H1 (cell line): Measurements from ENCODE around the gene TMEM200C.

ENCODE experiments used
- BACH1 ChIP-seq: IDR thresholded peaks from 2 replicates; pipeline ENCODE4 v1.6.1; 2012; ENCODE audit warnings: low read length, improper control_type of control experiment
- CHD2 ChIP-seq: IDR thresholded peaks from 2 replicates; pipeline ENCODE4 v1.6.1; 2012; ENCODE audit warnings: low read length, improper control_type of control experiment
- CTCF ChIP-seq, 3 experiments: IDR thresholded peaks; 1 replicate in 2 of 3; 2 replicates in 1 of 3; pipeline versions ENCODE4 v1.5.1 to v1.6.1; 2011; ENCODE audit warnings: low read length in 3 of 3, mild to moderate bottlenecking in 3 of 3, inconsistent platforms in 2 of 3, low read depth in 1 of 3, moderate library complexity in 1 of 3; ENCODE audit not compliant: insufficient read depth in 1 of 3; ENCODE audit errors: control extremely low read depth in 1 of 3
- EP300 ChIP-seq, 2 experiments: IDR thresholded peaks; 1 replicate in 1 of 2; 2 replicates in 1 of 2; pipeline ENCODE4 v1.6.1; 2011 to 2012; ENCODE audit warnings: low read depth in 2 of 2, low read length in 2 of 2, mild to moderate bottlenecking in 2 of 2, borderline replicate concordance in 1 of 2, inconsistent platforms in 1 of 2, moderate library complexity in 1 of 2
- EZH2 ChIP-seq: fragments of 200-600 bp; sonication (generic); IDR thresholded peaks from 2 replicates; pipeline ENCODE4 v1.7.1; 2012; ENCODE audit warnings: low read depth, mild to moderate bottlenecking, moderate library complexity, low read length, inconsistent platforms; ENCODE audit not compliant: severe bottlenecking
- GABPA ChIP-seq: IDR thresholded peaks from 2 replicates; pipeline ENCODE4 v1.6.1; 2011; ENCODE audit warnings: mild to moderate bottlenecking, low read length, moderate library complexity, borderline replicate concordance; ENCODE audit not compliant: insufficient read depth
- JUN ChIP-seq: IDR thresholded peaks from 2 replicates; pipeline ENCODE4 v1.6.1; 2011; ENCODE audit warnings: low read depth, mild to moderate bottlenecking, improper control_type of control experiment, low read length
- POLR2A ChIP-seq, 2 experiments: IDR thresholded peaks; 1 replicate in 1 of 2; 2 replicates in 1 of 2; pipeline ENCODE4 v1.6.1; 2011; ENCODE audit warnings: low read depth in 2 of 2, low read length in 2 of 2, mild to moderate bottlenecking in 2 of 2; ENCODE audit errors: control extremely low read depth in 1 of 2
- POU5F1 ChIP-seq: IDR thresholded peaks from 2 replicates; pipeline ENCODE4 v1.6.1; 2011; ENCODE audit warnings: low read depth, mild to moderate bottlenecking, low read length, moderate library complexity
- RAD21 ChIP-seq, 2 experiments: IDR thresholded peaks in 1 of 2; conservative IDR thresholded peaks in 1 of 2; 2 replicates each; pipeline ENCODE4 v1.6.1; 2011; ENCODE audit warnings: low read depth in 2 of 2, low read length in 2 of 2, improper control_type of control experiment in 1 of 2, inconsistent platforms in 1 of 2, mild to moderate bottlenecking in 1 of 2, moderate library complexity in 1 of 2
- SIN3A ChIP-seq, 2 experiments: IDR thresholded peaks in 1 of 2; conservative IDR thresholded peaks in 1 of 2; 2 replicates each; pipeline ENCODE4 v1.6.1; 2011 to 2012; ENCODE audit warnings: low read length in 2 of 2, improper control_type of control experiment in 1 of 2, low read depth in 1 of 2, mild to moderate bottlenecking in 1 of 2
- SUZ12 ChIP-seq: fragments of 200-600 bp; sonication (generic); IDR thresholded peaks from 2 replicates; pipeline ENCODE4 v1.6.1; 2012; ENCODE audit warnings: mild to moderate bottlenecking, inconsistent platforms, low read length, moderate library complexity, mixed read lengths

GRCh38 chr18:5879479-5879882, 15.8 kb downstream of the TMEM200C start:
- TF ChIP-seq POU5F1: no peak
- TF ChIP-seq GABPA: no peak
- no peak for TF ChIP-seq EZH2
- no peak for TF ChIP-seq SIN3A (conservative IDR thresholded peaks at IDR 0.05 in 1 of 2, IDR thresholded peaks at IDR 0.05 in 1 of 2; ENCODE audit: low read depth in 1 of 2, low read length in 2 of 2)
- TF ChIP-seq POLR2A (IDR thresholded peaks at IDR 0.05; ENCODE audit: control extremely low read depth in 1 of 2, low read depth in 2 of 2, low read length in 2 of 2): no peak
- peak in 2 of 3 experiments; percentile 42 to 68; a peak in 2 of 4 replicates for TF ChIP-seq CTCF (IDR thresholded peaks at IDR 0.05; ENCODE audit: control extremely low read depth in 1 of 3, insufficient read depth in 1 of 3, low read depth in 1 of 3, low read length in 3 of 3)
- no peak for TF ChIP-seq BACH1
- no peak for TF ChIP-seq SUZ12
- no peak for TF ChIP-seq JUN
- TF ChIP-seq RAD21 (IDR thresholded peaks at IDR 0.05 in 1 of 2, conservative IDR thresholded peaks at IDR 0.05 in 1 of 2; ENCODE audit: low read depth in 2 of 2, low read length in 2 of 2): peak; percentile 79 to 85
- no peak for TF ChIP-seq CHD2
- TF ChIP-seq EP300 (IDR thresholded peaks at IDR 0.05; ENCODE audit: borderline replicate concordance in 1 of 2, low read depth in 2 of 2, low read length in 2 of 2): no peak
